DMS79 treated with DMSO at 0.1 percent for 48 hours (cell line): ENCODE data around the gene ENTPD2.
"Not testable (repeated sequence)": the region's sequence is repeated elsewhere in the genome, so short reads cannot be mapped to it uniquely, and the experiment has no call there.

Experiments used
- DNase-seq: peaks from one replicate; lab custom pipeline; 2025; lab: John Stamatoyannopoulos, UW

The ENTPD2 gene

DNA sequence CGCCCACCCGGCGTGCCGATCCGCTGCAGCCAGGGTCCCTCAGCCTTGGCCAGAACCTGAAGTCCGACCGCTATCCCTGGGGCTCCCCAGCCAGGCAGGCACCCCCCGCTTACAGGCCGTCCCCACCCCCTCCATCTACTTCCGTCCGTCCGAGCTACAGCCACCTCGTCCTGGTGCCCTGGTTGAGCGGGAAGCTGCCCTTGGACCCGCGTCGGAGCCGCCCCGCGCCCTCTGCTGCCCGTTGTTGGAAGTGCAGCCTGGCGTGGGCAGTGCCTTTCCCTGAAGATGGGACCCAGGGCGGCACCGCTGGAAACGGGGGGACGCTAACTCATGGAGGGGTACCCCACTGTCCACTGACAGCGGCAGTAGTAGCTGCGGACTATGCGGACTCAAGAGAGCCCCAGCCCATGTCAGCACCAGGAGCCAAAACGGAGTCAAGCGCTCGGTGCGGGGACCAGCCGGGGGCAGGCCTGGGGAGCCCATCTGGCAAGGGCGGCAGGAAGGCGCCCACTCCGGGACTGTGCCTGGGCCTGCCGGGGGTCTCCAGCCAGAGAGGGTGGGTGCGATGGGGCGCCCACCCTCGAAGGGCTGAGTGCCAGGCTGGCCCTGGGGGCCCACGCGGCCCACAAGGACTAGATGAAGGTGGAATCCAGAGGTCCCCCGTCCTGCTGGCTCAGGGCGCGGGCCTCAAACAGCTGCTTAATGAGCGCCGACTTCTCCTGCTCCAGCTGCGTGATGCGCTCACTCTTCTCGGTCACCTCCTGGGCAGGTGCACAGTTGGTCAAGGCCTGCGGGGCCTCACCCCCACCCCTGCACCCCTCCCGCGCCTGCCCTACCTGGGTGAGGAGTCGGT lies 10.4 kb upstream of the ENTPD2 start:
- no peak for DNase-seq

DNA sequence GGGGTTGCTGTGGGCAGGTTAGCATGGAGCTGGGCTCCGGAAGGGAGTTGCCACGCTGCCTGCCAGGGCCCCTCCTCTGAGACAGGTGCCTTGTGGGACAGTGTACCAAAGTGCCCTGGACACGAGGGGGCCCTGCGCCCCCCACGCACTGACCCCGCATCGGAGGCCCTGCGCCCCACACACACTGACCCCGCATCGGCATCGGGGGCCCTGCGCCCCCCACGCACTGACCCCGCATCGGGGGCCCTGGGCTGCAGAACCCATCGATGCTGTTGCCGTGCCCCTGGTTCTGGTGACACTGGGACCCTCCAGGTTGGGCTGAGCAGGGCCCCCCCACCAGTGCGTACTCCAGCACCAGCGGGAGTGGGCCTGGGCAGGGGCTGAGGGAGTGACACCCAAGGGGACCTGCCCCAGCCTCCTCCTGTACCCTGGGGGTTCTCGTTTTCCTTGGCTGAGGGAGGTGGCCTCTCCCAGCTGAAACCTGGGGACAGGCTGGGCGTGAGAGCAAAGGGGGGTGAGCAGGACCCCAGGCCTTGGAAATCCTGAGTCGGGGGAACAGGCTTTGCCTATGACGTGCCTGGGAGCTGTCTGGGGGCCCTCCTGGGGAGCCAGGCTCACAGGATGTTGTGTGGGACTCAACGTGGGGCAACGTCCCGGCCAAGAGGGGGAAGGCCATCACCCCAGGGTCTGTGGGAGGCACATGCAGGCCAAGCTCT lies 9.6 kb upstream of the ENTPD2 start:
- DNase-seq, result no peak

DNA sequence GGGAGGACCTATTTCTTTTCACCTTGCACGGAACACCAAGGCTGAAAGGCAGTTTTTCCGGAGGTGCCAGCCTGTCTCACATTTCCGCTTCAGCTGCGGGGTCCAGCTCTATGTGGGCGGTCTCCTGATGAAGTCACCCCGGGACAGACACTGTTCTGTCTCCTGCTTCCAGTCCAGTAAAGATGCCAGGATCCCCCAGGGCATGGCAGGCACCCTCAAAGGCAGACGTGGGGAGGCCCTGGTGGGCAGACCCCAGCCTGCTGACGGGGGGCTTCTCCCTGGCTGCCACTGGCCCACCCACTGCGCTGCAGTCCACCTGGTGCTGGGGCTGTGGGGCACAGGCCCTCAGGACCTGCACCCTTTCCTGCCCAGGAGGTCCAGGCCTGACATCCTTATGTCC lies 8.9 kb upstream of the ENTPD2 start:
- DNase-seq, result not testable (repeated sequence)

DNA sequence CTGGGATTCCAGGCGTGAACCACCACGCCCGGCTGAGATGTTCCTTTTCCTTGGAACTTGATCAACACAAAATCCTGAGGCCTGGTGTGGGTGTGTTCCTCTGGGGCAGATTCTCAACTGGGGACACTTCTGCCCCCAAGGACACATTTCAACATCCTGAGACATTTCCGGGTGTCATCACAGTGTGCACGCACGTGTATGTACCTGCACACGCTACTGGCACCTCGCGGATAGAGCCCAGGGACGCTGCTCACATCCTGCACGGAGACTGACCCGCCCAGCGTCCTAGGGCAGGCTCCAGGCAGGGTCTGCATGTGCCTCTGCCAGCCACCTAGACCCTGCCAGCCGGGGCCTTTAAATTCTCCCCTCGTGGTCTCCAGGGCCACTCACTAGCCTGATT lies 8.5 kb upstream of the ENTPD2 start:
- no peak for DNase-seq

DNA sequence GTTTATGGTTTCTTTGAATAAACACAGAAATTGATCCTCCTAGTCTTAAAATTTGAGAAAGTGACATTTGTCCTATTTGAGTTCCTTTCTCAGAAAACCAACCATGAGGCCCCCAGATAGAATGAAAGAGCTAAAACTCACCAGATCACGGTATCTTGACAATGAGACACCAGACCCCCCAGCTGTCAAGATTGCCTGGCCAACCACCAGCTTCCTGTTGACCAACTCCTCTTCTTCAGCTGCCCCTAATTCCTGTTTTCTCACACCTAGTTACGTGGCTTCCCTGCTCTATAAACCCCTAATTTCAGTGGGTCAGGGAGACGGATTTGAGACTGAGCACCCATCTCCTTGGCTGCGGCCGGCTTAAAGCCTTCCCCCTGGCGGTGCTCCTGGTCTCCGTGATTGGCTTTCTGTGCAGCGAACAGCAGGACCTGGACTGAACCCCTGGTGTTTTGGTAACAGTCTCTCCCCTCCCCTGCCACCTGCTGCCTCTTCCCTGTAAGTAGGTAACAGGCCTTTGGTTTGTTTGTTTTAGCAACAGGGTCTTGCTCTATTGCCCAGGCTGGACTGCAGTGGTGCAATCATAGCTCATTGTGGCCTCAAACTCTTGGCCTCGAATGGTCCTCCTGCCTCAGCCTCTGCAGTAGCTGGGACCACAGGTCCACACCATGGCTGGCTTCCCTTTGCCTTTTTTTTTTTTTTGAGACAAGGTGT lies 4.8 kb upstream of the ENTPD2 start:
- DNase-seq, result no peak

DNA sequence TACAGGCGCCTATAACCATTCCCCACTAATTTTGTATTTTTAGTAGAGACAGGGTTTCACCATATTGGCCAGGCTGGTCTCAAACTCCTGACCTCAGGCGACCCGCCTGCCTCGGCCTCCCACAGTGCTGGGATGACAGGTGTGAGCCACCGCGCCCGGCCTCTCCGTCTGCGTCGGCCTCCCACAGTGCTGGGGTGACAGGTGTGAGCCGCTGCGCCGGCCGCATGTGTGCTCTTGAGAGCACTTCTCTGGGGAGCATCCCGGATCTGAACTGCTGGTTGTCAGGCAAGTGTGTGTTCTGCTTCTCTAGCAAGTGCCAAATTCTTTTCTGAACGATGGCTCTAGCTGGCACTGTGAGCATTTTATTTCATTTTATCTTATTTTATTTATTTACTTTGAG lies 3.7 kb upstream of the ENTPD2 start:
- DNase-seq, result peak; percentile 65

DNA sequence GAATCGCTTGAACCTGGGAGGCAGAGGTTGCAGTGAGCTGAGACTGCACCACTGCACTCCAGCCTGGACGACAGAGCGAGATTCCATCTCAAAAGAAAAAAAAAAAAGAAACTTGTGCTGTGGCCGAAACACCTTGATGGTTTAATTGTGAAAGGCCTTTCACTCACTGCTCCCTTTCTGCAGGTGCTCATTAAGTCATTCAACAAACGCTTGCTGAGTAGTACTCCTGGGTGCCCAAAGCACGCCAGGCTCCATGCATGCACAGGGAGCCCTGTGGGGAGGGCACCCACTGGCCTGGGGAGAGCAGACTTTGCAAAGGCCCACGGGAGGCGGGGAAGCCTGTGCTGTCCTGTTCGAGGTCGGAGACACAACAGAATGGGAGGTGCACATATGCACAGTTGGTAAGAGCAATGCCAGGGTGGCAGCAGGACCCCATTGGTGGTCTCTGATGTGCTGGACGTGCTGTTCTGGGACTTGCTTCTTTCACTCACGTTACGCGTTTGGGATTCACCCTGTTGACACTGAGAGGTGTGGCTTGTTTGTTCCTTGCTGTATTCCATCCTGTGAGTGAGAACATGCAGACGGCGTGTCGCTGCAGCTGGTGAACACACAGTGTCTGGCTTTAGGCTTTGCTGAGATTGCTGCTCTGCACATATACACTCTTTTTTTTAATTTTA lies 3.0 kb upstream of the ENTPD2 start:
- no peak for DNase-seq

DNA sequence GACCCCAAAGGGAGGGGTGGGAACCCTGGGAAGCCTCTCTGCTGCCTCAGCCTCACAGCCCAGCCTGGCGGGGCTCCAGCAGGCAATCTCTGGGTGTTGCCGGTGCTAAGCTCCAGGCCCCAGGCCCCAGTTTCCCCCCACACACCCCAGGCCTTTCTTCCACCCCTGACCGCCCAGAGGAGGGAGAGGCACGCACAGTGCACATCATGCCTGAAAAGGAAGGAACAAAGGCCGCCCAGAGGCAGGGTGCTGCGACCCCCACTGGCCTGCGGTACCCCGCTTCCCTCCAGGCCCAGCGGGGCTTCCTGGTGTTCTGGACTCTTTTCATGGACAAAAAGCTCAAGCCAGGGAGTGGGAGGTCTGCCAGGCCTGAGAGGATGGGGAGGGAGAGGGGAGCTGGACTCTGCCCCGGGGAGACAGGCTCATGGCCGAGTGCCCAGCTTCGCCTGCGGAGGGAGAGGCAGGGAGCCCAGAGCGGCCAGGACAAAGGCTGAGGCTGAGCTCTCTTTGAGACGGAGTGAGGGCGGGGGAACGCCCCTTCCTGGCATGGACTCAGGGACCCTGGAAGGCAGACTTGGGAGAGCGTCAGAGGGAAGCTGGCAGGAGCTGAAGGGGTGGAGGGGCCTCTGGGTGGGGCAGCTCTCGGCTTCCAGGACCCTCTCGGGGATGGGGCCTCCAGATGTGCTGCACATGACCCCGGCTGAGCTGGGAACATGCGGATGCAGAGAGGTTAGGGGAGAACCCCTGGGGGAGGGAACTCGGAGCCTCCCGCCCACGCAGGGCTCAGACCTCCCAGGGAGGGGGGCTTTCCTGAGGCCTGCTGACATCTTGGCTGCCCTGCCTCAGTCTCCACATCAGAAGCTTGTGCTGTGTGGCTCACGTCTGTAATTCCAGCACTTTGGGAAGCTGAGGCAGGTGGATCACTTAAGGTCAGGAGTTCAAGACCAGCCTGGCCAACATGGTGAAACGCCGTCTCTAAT lies 1.8 kb upstream of the ENTPD2 start:
- peak; percentile 72 for DNase-seq

DNA sequence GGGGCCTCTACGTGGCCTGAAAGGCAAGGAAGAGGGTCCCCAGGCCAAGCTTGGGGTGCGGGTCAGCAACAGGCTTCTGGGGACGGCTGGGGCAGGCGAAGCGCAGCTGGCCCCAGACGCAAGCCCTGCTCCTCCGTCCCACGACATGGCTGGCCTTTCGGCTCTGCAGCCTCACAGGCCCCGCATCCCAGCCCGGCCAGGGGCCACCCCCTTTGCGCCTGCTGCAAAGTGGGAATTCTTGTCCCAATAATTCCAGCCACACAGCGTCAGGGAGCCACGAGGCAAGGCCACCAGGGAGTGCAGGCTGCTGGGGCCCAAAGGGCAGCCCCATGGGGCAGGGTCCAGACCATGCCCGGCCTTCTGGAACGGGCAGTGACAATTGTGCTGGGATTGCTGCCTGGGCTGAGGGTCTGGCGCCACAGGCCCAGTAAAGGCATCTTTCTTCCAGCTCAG lies 1.1 kb upstream of the ENTPD2 start:
- DNase-seq, result no peak

DNA sequence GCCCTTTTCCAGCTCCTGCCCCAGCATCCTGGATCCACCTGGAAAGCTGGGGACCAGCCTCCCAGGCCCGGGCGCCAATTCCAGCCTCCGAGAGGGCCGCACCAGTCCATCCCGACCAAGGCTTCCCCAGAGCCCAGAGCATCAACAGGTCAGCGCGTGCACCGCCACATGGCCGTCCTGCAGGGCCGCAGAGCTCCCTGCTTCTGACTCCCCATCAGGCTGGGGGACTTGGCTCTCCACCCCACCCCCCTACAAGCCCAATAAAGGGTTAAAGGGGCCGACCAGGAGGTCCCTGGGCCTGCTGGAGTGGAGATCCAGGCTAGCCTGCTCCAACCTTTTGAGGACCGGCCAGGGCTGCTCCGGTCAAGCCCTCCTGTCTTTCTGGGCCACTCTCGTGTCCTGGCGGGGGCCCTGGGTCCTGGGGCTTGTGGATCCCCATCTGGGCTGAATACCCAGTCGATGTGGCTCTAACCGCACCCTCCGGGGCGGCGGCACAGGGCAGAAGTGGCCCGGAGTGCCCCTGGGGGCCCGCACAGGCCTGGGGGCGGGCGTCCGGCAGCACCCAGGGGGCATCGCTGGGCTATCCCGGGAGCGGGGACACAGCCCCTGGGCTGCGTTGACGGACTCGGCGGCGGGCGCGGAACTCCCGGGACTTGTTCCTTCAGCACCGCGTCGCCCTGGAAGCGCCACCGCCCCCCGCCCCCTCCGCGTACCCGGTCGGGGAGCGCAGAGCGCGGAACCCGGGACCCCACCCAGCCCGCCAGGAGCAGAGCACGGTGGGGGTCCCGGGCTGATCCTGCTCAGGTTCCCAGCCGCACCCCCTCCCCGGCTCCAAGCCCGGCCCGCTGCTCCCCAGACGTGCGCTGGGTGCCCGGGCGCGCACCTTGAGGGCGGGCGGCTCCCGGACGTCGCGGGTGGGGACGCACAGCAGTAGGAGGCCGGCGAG lies 590 bp downstream of the ENTPD2 start:
- DNase-seq, result no peak

DNA sequence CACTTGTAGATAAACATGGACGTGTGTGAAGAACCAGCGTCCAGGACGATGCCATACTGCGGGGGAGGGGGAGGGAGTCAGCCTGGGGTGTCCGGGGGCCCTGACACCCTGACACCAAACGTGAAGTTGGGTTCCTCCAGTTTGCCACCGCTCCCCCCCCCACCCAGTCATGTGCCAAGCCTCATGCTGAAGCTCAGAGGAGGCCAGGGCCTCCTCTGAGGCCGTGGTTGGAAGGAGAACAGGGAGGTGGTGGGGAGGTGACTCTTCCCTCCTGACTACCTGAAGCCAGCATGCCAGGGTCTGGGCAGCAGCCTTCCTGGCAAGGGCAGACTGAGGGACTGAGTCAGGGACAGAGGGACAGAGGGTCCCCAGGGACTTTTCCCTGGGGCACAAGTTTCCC lies 1.6 kb downstream of the ENTPD2 start:
- no peak for DNase-seq

DNA sequence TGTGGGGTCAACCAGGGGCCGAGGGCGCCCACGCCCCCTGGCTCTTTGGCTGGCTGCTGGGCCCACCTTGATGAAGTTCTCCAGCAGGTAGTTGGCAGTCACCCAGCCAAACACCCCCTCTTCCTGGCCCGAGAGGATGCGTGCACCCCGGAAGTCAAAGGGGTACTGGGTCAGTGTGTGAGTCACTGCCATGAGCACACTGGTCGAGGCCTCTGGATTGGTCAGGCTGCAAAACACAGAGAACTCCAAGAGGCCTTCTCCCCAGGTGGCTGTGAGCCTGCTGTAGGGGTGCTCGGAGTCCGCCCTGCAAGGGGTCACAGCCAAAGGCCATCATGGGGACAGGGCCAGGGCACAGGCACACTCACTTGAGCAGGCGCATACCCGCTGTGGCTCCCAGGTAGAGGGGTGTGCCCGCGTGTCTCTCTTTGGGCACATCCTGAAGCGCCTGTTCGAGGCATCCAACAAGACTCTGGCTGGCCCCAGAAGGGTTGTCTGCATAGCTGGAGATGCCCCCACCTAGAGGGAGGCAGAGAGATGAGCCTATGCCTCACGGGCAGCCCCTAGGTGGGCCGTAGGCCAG lies 2.6 kb downstream of the ENTPD2 start:
- DNase-seq, result no peak

DNA sequence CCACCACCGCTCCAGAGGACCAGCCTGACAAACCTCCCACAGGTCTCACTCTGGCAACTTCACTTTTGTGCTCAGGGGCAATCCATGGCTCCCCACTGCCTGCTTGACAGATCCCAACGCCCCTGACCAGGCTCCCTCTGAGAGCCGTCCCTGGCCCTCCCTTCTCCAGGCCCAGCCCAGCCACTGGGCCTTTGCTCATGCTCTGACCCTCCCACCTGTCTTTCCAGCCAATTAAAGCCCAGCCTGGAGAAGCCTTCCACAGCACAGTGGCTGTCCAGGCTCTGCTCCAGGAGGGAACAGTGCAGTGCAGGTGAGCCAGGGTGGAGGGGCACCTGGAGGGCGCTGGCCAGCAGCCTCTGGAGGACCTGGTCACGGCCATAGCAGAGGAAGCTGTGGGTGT lies 3.3 kb downstream of the ENTPD2 start:
- DNase-seq, result no peak

DNA sequence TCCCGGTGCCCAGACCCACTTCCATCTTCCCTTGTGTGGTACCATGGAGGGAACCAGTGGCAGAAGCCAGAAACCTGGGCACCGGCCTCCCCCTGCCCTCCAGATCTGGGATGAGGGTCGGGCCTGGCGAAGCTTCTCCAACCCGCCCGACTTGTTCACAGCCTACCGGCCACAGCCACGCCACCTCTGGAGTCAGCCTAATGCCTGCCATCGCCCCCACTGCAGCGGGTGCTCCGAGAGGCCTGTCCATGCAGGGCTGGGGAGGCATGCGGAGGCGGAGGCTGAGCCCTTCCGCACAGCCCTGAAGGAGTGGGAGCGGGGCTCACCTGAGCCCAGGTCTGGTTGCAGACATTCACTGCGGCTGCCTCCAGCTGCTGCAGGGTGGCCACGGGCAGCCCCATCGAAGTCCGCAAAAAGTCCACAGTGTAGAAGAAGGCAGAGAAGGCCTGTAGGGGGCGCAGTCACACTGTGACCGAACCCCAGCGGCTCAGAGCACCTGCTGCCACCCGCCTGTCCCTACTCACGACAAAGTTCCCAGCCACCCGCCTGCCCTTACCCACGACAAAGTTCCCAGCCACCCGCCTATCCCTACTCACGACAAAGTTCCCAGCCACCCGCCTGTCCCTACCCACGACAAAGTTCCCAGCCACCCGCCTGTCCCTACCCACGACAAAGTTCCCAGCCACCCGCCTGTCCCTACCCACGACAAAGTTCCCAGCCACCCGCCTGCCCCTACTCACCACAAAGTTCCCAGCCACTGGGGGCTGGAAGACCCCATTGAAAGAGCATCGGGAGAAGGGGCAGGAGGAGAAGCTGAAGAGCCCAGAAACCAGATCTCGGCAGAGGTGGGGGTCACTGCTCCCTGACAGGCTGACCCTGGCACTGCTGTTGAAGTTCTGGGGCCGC lies 4.1 kb downstream of the ENTPD2 start:
- DNase-seq, result peak; percentile 11

DNA sequence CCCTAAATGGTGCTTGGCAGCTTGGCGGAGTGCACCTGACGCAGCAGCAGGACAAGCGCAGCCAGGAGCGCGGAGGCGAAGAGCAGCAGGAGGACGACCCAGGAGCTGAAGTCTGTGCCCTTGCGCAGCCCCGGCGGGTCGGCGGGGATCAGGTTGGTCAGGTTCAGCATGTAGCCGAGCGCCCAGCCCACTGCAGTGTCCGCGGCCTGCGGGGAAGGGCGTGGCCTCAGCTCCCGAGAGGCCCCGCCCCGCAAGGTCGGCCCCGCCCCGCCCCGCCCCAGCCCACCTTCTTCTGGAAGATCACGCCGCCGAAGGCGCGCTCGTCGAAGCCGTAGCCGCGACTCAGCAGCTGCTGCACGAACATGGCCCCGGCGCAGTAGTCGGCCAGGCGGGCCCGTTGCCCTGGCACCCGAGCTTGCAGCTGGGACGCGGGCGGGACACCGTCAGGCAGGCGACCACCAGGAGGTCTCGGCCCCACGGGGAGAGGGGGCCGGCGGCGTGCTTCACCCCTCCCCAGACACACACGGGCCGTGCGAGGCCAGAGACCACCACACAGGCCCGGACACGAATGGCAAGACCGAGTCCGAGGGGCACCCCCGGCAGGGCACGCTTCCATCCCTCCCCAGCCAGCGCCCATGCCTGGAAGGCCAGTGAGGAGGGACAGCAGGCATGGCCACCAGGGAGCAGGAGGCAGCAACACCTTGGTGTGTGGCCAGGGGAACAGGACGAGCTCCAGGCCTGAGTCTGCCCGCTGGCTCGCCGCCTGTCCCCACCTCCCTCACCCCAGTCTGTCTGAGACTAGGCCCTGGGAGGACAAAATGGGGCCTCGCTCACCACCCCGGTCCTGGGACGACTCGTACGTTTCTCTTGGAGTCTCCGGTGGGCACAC lies 5.0 kb downstream of the ENTPD2 start:
- no peak for DNase-seq

DNA sequence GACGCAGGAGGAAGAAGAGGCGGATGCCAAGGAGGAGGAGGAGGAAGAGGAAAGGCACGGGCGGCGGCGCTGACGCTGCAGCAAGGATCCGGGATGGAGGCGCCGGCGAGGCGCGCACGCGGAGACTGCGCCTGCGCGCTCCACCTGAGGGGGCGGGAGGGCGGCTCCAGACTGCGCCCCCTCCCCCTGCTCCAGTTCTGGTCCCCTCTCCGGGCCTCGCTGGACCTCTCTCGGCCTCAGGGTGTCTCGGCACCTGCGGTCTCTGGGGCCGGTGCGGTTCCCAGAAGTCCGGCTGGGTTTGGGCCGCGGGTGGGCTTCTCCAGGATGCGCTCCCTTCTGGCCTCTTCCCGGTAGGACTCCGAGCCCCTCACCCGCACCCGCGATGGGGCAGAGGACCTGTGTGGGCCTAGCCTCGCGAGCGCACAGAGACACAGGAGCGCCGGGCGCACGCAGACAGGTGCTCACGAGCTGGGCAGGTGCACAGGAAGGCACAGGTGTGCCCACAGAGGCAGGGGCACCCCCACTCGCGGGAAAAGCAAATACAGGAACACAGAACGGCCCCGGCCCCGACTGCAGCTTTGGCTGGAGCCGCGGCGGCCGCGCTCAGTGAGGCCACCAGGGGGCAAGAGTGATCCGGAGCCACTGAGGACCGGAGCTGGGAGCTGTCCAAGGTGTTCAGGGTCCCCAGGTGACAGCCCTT lies 7.6 kb downstream of the ENTPD2 start, which contains the start of gene NPDC1:
TSS of gene NPDC1 (minus strand) at position 90 of the 700 bp plus-strand sequence. CDS start 188 bp downstream, outside the sequence.
- DNase-seq, result peak; percentile 80
